ENCODE results near the gene ZBTB47.

The ZBTB47 gene

DNA sequence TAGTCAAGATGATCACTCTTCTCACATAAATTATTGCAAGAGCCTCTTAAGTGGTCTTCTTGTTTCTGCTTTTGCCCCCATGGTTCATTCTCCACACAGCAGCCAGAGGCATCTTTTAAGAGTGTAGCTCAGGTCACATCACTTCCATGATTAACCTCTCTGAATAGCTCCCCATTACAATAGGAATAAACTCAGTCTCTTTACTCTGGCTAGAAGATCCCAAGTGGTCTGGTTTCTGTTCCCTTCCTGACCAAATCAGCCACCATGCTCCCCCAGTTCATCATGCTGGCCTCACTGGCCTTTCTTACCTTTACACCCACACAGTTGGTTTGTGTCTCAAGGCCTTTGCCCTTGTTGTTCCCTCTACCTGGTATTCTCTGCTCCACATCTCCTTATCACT, 40.9 kb downstream of the ZBTB47 start:
- Histone ChIP-seq H3K9me3 (ENCODE audit: control insufficient read depth, insufficient read depth, low read length) (no peaks in the 10 kb centered on the region), H3K4me1 (ENCODE audit: control insufficient read depth, insufficient read depth, low read length) (no peaks in the 10 kb centered on the region), H3K9ac (ENCODE audit: low read depth, low read length) (no peak overlapping the region), H3K27me3 (ENCODE audit: control insufficient read depth, insufficient read depth, low read length) (no peaks in the 10 kb centered on the region), H3K27ac (ENCODE audit: low read depth, low read length) (no peak overlapping the region), H3K4me3 (ENCODE audit: low read depth, low read length) (no peak overlapping the region), H3K36me3 (ENCODE audit: control insufficient read depth, insufficient read depth, low read length) (no peaks in the 10 kb centered on the region)

DNA sequence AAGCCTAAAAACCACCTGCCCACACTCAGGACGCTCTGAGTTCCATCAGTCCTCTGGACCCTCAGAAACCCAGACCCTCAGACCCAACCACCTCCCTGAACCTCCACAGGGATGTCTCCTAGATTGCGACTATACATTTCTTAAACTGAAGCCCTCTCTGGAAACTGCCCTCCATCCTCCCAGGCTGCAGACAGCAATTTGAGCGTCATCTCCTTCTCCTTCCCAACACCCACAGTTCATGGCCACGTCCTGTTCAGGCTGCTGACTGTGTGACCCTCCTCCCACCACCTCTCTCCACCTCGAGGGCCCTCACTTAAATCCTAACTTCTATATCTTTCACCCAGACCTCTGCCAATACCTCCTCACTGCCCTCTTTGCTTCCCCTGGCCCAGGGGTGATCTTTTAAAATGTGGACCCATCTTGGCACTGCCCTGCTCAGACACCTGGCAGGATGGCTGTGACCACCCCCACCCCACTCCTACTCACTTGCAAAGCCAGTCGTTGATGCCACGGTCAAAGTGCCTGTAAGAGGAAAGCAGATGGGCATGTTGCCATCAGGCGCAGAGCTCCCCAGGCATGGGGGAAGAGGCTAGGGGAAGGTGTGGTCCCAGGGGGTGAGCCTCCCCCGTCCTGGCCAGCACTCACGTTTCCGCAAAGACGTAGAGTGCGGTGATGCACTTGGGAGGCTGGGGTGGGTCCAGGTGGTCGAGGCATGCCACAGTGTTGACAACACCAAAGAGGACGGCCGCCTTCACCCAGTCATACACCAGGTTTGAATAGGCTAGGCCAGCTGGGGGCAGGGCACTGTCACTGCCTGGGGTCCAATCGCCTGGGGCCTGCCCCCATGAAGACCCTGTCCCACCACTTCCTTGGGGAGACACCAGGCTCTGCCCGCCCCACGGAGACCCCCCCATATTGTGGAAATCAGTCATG, 43.1 kb downstream of the ZBTB47 start:
- H3K4me1 ChIP-seq (ENCODE audit: control insufficient read depth, insufficient read depth, low read length): peaks cover 3% of the 10 kb centered on the region; the same call in 1 of the 2 replicates
- no peak overlapping the region for H3K9ac ChIP-seq (ENCODE audit: low read depth, low read length)
- H3K9me3 ChIP-seq (ENCODE audit: control insufficient read depth, insufficient read depth, low read length): no peaks in the 10 kb centered on the region
- no peaks in the 10 kb centered on the region for H3K27me3 ChIP-seq (ENCODE audit: control insufficient read depth, insufficient read depth, low read length)
- no peak overlapping the region for H3K27ac ChIP-seq (ENCODE audit: low read depth, low read length)
- H3K4me3 ChIP-seq (ENCODE audit: low read depth, low read length): no peak overlapping the region
- H3K36me3 ChIP-seq (ENCODE audit: control insufficient read depth, insufficient read depth, low read length): no peaks in the 10 kb centered on the region

DNA sequence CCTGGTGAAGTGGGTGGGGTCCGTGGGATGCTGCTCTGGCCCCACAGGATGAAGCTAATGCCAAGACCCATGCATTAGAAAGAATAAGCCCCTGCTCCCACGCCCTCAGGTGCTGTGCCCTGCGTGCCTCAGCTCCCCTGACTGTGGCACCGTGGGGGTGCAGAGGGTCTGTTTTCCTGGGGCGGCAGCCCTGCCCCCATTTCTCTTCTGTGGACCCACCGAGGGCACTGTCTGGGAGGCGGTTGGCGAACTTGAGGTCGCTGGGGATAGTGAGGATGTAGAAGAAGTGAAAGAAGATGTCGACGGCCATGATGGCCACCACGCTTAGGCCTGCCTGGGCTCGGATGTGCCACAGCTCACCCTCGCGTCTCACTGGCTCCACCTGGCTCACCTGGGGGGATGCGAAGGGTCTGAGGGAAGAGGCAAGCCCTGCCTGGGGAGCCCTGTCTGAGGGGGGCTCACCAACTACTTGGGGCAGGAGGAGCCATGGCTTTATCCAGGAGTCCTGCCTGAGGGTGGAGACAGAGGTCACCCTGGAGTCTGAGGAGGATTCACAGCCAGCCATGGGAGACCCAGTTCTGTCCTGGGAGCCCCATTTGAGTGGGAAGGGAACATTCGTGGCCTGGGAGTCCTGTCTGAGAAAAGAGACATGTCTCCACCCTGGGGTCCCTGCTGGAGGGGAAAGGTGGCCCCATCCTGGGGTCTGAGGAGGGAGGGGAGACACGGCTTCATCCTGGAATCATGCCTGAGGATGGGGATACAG, 44.0 kb downstream of the ZBTB47 start:
- no peak overlapping the region for H3K9ac ChIP-seq (ENCODE audit: low read depth, low read length)
- no peak overlapping the region for H3K27ac ChIP-seq (ENCODE audit: low read depth, low read length)
- no peaks in the 10 kb centered on the region for H3K27me3 ChIP-seq (ENCODE audit: control insufficient read depth, insufficient read depth, low read length)
- no peak overlapping the region for H3K4me3 ChIP-seq (ENCODE audit: low read depth, low read length)
- H3K36me3 ChIP-seq (ENCODE audit: control insufficient read depth, insufficient read depth, low read length): no peaks in the 10 kb centered on the region
- H3K9me3 ChIP-seq (ENCODE audit: control insufficient read depth, insufficient read depth, low read length): no peaks in the 10 kb centered on the region
- H3K4me1 ChIP-seq (ENCODE audit: control insufficient read depth, insufficient read depth, low read length): peaks cover 3% of the 10 kb centered on the region; the same call in 1 of the 2 replicates

DNA sequence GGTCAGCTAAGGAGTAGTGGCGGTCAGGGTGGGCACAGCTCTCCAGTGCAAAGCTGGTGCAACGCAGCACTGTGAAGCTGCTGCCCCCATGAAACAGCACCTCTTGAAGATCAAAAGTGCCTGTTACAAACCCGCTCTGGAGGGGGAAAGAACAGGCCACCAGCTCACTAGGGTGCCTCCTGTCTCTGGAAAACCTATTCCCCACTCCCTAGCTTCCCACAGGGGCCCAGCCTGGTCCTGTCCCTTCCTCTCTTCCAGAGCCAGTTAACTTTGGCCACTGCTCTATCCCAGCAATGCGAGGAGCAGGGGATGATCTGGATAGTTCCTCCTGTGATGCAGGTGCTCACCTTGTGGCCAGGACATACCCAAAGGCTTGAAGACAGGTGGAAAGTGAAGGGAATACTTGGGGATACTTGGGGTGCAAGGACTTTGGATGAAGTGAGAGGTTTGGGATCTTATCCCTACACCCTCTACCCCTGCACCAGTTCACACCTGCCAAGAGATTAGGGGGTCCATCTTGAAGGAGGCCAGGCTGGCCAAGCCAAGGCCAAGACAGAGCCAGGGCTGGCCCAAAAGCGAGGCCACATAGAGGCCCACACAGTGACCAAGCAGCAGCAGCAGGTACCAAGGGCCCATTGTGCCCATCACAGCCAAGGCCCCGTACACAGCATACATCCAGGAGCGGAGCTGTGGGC, 44.9 kb downstream of the ZBTB47 start:
- no peak overlapping the region for H3K9ac ChIP-seq (ENCODE audit: low read depth, low read length)
- no peak overlapping the region for H3K27ac ChIP-seq (ENCODE audit: low read depth, low read length)
- no peaks in the 10 kb centered on the region for H3K27me3 ChIP-seq (ENCODE audit: control insufficient read depth, insufficient read depth, low read length)
- no peak overlapping the region for H3K4me3 ChIP-seq (ENCODE audit: low read depth, low read length)
- no peaks in the 10 kb centered on the region for H3K36me3 ChIP-seq (ENCODE audit: control insufficient read depth, insufficient read depth, low read length)
- peaks cover 3% of the 10 kb centered on the region; the same call in 1 of the 2 replicates for H3K4me1 ChIP-seq (ENCODE audit: control insufficient read depth, insufficient read depth, low read length)
- H3K9me3 ChIP-seq (ENCODE audit: control insufficient read depth, insufficient read depth, low read length): no peaks in the 10 kb centered on the region

DNA sequence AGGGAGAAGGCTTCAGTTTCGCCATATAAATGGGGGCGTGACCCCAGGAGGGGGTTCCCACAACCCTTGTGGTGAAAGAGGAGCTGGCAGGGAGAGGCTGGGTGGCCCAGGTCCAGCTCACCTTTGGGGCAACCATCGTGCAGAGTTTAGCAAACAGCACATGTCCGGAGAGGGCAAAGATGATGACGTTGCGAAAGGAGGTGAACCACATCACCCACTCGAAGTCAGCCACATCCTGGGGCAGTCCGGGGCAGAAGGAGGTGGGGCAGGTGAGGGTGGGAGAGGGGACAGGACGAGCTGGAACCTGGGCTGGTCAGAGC, 45.4 kb downstream of the ZBTB47 start:
- H3K4me3 ChIP-seq (ENCODE audit: low read depth, low read length): no peak overlapping the region
- H3K9ac ChIP-seq (ENCODE audit: low read depth, low read length): no peak overlapping the region
- peaks cover 3% of the 10 kb centered on the region; the same call in 1 of the 2 replicates for H3K4me1 ChIP-seq (ENCODE audit: control insufficient read depth, insufficient read depth, low read length)
- H3K27ac ChIP-seq (ENCODE audit: low read depth, low read length): no peak overlapping the region
- no peaks in the 10 kb centered on the region for H3K27me3 ChIP-seq (ENCODE audit: control insufficient read depth, insufficient read depth, low read length)
- no peaks in the 10 kb centered on the region for H3K9me3 ChIP-seq (ENCODE audit: control insufficient read depth, insufficient read depth, low read length)
- H3K36me3 ChIP-seq (ENCODE audit: control insufficient read depth, insufficient read depth, low read length): no peaks in the 10 kb centered on the region

DNA sequence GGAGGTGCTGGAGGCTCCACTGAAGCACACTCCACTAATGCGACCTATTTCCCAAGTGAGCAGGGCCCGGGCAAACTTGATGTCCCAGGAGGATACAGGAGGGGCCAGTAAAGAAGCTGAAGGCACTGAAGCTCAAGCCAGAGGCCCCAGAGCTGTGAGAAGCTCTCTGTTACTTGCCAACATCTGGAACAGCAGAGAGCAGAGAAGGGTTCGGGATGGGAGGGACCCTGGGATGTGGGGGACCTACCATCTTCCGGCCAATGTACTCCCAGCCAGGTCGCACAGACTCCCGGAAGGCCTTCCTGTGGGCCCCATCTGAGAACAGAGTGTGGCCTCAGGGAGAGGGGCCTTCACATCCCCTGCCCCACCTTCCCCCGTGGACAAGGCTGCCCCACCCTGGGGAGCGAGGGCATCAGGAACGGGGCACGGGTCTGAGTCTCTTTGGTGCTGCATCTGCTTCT, 46.0 kb downstream of the ZBTB47 start:
- H3K4me3 ChIP-seq (ENCODE audit: low read depth, low read length): no peak overlapping the region
- no peaks in the 10 kb centered on the region for H3K36me3 ChIP-seq (ENCODE audit: control insufficient read depth, insufficient read depth, low read length)
- peaks cover 3% of the 10 kb centered on the region; the same call in 1 of the 2 replicates for H3K4me1 ChIP-seq (ENCODE audit: control insufficient read depth, insufficient read depth, low read length)
- no peak overlapping the region for H3K9ac ChIP-seq (ENCODE audit: low read depth, low read length)
- H3K9me3 ChIP-seq (ENCODE audit: control insufficient read depth, insufficient read depth, low read length): no peaks in the 10 kb centered on the region
- no peak overlapping the region for H3K27ac ChIP-seq (ENCODE audit: low read depth, low read length)
- no peaks in the 10 kb centered on the region for H3K27me3 ChIP-seq (ENCODE audit: control insufficient read depth, insufficient read depth, low read length)

DNA sequence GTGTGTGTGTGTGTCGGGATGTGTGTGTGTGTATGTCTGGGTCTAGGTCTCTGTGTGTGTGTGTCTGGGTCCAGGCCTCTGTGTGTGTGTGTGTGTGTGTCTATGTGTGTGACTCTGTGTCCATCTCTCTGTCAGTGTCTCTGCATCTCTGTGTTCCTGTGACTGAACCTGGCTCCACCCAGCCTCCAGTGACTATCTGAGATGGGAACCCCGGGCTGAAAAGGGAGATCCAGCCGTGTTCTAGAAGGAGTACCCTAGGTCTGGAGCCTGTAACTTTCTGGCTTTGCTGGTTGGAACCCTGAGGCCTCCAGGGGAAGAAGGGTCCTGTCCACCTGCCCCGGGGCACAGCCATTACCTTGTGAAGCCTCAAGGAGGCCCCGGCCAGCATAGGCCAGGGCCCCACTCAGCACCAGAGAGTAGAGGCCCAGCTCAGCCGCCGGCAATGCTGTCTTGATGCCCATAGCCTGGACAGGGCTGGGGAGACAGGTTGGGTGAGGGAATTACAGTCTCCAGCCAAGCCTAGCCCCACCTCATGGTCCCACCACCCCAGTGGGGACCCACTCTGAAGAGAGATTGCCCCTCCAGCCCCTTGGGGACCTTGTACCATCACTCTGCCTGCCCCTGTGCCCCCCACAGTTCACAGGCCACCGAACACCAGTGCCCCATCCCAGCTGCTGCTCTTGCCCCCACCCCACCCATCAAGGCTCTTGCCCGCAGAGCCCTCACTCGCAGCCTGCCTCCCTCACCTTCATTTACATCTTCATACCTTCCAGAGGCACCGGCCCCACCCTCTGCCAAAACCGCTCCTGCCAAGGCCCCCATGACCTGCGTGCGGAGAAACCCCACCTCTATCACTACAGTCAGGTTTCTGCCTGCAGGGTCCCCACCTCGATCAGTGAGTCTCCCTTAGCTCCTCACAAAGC, 47.1 kb downstream of the ZBTB47 start:
- Histone ChIP-seq H3K4me3 (ENCODE audit: low read depth, low read length) (no peak overlapping the region), H3K27me3 (ENCODE audit: control insufficient read depth, insufficient read depth, low read length) (no peaks in the 10 kb centered on the region), H3K9ac (ENCODE audit: low read depth, low read length) (no peak overlapping the region), H3K27ac (ENCODE audit: low read depth, low read length) (no peak overlapping the region), H3K9me3 (ENCODE audit: control insufficient read depth, insufficient read depth, low read length) (no peaks in the 10 kb centered on the region), H3K4me1 (ENCODE audit: control insufficient read depth, insufficient read depth, low read length) (peaks cover 3% of the 10 kb centered on the region; the same call in 1 of the 2 replicates), H3K36me3 (ENCODE audit: control insufficient read depth, insufficient read depth, low read length) (no peaks in the 10 kb centered on the region)

DNA sequence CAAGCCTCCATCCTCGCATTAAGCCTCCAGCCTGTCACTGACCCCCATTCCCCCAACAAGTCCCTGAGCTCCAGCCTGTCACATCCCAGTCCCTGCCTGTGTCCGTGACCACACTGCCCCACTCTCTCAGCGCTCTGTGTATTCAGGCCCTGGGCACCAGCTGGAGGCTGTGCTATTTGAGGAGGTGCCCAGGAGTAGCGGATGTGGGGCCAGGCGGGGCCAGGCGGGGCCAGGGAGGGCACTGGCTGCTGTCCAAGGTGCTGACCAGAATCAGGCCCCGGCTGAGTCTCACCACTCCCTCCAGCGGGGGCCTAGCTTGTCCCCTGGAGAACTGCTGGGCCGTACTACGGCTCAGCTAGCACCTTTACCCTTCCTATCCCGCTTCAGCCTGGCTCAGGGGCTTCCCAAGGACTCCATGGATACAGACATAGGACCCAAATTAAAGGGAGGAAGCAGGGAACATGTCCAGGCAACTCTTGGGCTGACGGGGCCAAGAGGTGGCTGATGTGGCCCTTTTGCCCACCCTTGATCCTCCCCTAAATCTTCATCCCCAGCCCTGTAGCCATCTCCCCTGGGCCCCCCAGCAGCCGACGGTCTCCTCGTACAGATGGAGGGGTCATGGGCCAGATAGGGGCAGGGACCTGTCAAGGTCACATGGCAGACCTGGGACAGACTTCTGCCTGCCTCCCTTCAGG, 48.0 kb downstream of the ZBTB47 start:
- Histone ChIP-seq H3K27ac (ENCODE audit: low read depth, low read length) (no peak overlapping the region), H3K4me3 (ENCODE audit: low read depth, low read length) (no peak overlapping the region), H3K27me3 (ENCODE audit: control insufficient read depth, insufficient read depth, low read length) (no peaks in the 10 kb centered on the region), H3K9me3 (ENCODE audit: control insufficient read depth, insufficient read depth, low read length) (no peaks in the 10 kb centered on the region), H3K9ac (ENCODE audit: low read depth, low read length) (no peak overlapping the region), H3K36me3 (ENCODE audit: control insufficient read depth, insufficient read depth, low read length) (no peaks in the 10 kb centered on the region), H3K4me1 (ENCODE audit: control insufficient read depth, insufficient read depth, low read length) (peaks cover 3% of the 10 kb centered on the region; the same call in 1 of the 2 replicates)

DNA sequence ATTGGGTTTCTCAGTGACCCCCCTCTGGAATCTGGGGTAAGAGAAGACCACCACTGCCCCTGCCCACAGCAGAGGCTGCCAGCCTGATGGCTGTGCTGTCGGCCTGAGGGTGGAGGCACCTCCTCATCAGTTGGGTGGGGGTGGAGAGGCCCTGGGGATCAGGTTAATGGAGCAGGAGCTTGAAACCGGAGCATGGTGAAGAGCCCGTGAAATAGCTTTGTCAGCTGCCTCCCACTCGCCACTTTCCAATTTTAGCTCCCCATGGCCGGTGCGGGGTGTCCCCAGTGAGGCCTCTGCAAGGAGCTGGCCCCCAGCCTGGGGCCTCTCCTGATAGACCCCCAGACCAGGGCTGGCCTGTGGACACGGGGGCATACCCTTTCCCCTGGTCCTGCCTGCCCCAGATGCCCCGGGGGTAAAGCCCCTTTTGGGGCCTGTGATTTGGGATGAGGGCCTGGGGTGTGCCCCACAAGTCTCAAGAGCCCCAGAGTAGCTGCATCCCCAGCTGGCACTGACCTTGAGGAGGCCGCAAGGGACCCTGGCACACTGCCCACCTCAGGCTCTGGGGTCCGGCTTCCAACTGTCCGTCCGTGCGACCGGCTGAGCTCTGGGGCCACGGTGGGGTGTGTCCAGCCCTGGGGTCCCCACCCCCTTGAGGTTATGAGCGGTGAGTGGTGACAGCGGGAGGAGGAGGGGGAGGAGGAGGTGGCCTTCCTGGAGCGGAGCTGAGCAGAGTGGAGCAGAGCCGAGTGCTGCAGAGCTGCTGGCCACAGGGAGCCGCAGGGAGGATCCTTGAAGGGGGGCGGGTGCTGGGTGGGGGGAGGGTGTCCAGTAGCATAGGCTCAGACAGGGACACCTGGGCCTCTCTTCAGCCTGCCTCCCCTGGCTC, 48.8 kb downstream of the ZBTB47 start, which contains the start of gene HHATL:
HHATL (minus strand) TSS at position 733 of the 886 bp plus-strand sequence. CDS start 1,972 bp downstream, outside the sequence.
- no peaks in the 10 kb centered on the region for H3K36me3 ChIP-seq (ENCODE audit: control insufficient read depth, insufficient read depth, low read length)
- H3K9ac ChIP-seq (ENCODE audit: low read depth, low read length): no peak within 1 kb of the TSS
- peaks cover 3% of the 10 kb centered on the region; the same call in 1 of the 2 replicates for H3K4me1 ChIP-seq (ENCODE audit: control insufficient read depth, insufficient read depth, low read length)
- no peaks in the 10 kb centered on the region for H3K27me3 ChIP-seq (ENCODE audit: control insufficient read depth, insufficient read depth, low read length)
- no peaks in the 10 kb centered on the region for H3K9me3 ChIP-seq (ENCODE audit: control insufficient read depth, insufficient read depth, low read length)
- no peak within 1 kb of the TSS for H3K27ac ChIP-seq (ENCODE audit: low read depth, low read length)
- no peak within 1 kb of the TSS for H3K4me3 ChIP-seq (ENCODE audit: low read depth, low read length)
